D341Med (cell line): ENCODE data around the gene ELMO1.

Source experiments
- DNase-seq: peaks from one replicate; pipeline ENCODE4 v3.0.0; 2012; ENCODE audit warnings: low spot score

ELMO1 gene

GRCh38 chr7:37310327-37311080 is 138.2 kb downstream of the ELMO1 start:
- DNase-seq = no peak

- no peak for DNase-seq
Observed at GRCh38 chr7:37309493-37309892, 139.2 kb downstream of the ELMO1 start.

GRCh38 chr7:37304921-37305320 is 143.7 kb downstream of the ELMO1 start:
- no peak for DNase-seq

- DNase-seq = no peak
Observed at GRCh38 chr7:37297546-37297945, 151.1 kb downstream of the ELMO1 start.

GRCh38 chr7:37295401-37295800 is 153.3 kb downstream of the ELMO1 start:
- no peak for DNase-seq

GRCh38 chr7:37290731-37291130 is 157.9 kb downstream of the ELMO1 start:
- no peak for DNase-seq

GRCh38 chr7:37289781-37290180 is 158.9 kb downstream of the ELMO1 start:
- DNase-seq = no peak

- DNase-seq = no peak
Observed at GRCh38 chr7:37289367-37289766, 159.3 kb downstream of the ELMO1 start.

- no peak for DNase-seq
Observed at GRCh38 chr7:37287131-37287855, 161.4 kb downstream of the ELMO1 start.

- no peak for DNase-seq
Observed at GRCh38 chr7:37286454-37286832, 162.2 kb downstream of the ELMO1 start.

GRCh38 chr7:37285706-37286453 is 162.8 kb downstream of the ELMO1 start:
- DNase-seq = no peak

- DNase-seq = peak; percentile 56
Observed at GRCh38 chr7:37284805-37285231, 163.8 kb downstream of the ELMO1 start.

- no peak for DNase-seq
Observed at GRCh38 chr7:37284285-37284684, 164.4 kb downstream of the ELMO1 start.

GRCh38 chr7:37283716-37284115 is 164.9 kb downstream of the ELMO1 start:
- no peak for DNase-seq

- no peak for DNase-seq
Observed at GRCh38 chr7:37282927-37283326, 165.7 kb downstream of the ELMO1 start.

GRCh38 chr7:37282093-37282444 is 166.6 kb downstream of the ELMO1 start:
- DNase-seq = no peak

- DNase-seq = peak; percentile 28
Observed at GRCh38 chr7:37281368-37282092, 167.1 kb downstream of the ELMO1 start.

- DNase-seq = no peak
Observed at GRCh38 chr7:37277513-37277912, 171.2 kb downstream of the ELMO1 start.

- DNase-seq = no peak
Observed at GRCh38 chr7:37275078-37275710, 173.5 kb downstream of the ELMO1 start.

- DNase-seq = no peak
Observed at GRCh38 chr7:37273891-37274290, 174.8 kb downstream of the ELMO1 start.

GRCh38 chr7:37269711-37270508 is 178.8 kb downstream of the ELMO1 start:
- DNase-seq = no peak
